Measurements from ENCODE around the gene DOK7. TPM values are rescaled to one million over a fixed set of nuclear protein-coding genes. Genes with fewer than 3 reads are reported as not detected.

DOK7 gene
- polyA plus RNA-seq, 10 donors = 9.6 to 17.5 (median 14.4) TPM

- DNase-seq = no peak
Measured at GRCh38 chr4:3426465-3427133, 36.5 kb upstream of the DOK7 start.

GRCh38 chr4:3427134-3427476 lies 36.0 kb upstream of the DOK7 start:
- DNase-seq = no peak

DNA sequence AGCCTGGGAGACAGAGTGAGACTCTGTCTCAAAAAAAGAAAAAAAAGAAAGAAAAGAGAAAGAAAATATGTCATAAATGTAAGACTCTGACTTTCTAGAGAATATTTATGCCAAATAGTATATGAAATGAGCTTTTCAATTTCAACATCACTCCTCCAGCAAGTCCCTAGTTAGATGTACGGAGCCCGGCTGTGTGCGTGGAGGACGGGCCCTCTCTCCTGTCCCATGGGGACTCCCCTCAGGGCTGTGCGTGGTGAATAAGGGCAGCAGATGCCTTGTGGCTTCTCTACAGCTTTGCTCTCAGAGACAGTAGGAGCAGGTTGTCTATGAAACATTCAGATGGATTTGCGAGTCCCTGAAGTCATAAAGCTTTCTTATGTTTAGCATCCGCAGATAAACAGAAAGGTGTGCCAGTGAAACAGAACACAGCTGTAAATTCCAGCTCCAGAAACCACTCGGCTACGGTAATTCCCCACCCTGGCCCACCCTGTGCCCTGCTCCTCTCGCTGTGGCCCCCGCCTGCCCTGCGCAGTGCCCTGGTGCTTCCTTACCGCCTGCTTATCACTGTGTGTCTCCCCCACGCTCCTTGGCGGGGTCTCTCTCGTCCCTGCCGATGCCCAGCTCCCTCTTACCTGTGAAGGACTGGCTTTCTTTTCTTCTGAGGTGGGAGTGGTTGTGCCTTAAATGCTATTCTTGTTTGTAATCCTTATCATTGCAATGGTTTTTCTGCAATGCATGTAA lies 35.2 kb upstream of the DOK7 start:
- DNase-seq = no peak

GRCh38 chr4:3429651-3430050 lies 33.5 kb upstream of the DOK7 start:
- no peak for DNase-seq

DNA sequence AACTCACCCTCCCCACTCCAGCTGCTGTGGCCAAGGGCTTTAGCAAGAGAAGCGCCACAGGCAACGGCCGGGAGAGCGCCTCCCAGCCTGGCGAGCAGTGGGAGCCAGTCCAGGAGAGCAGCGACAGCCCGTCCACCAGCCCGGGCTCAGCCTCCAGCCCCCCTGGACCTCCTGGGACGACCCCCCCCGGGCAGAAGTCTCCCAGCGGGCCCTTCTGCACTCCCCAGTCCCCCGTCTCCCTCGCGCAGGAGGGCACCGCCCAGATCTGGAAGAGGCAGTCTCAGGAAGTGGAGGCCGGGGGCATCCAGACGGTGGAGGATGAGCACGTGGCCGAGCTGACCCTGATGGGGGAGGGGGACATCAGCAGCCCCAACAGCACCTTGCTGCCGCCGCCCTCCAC lies 32.6 kb upstream of the DOK7 start:
- DNase-seq = no peak

DNA sequence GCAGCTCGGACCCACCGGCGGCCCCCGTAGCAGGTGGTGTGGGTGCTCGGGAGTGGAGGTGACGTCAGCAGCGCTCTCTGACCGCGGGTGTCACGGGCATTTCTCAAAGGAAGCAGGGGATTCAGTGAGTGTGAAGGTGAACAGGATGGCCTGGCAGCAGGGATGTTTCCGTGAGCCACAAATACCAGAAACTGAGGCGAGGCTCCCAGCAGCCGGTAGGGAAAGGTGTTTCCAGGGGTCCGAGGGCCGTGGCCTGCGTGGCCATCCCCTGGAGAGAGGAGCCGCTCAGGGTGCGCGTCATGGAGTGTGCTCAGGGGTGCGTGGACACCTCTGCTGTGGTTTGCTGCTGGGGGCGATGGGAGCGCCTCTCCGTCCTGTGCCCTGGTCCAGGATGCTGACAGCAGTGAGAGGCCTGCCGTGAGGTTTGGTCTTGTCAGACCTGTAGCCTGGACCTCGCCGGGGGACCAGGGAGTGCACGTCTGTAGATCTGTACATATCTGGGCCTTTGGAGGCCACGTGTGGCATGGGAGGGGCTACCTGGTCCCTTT lies 31.6 kb upstream of the DOK7 start:
- no peak for DNase-seq

DNA sequence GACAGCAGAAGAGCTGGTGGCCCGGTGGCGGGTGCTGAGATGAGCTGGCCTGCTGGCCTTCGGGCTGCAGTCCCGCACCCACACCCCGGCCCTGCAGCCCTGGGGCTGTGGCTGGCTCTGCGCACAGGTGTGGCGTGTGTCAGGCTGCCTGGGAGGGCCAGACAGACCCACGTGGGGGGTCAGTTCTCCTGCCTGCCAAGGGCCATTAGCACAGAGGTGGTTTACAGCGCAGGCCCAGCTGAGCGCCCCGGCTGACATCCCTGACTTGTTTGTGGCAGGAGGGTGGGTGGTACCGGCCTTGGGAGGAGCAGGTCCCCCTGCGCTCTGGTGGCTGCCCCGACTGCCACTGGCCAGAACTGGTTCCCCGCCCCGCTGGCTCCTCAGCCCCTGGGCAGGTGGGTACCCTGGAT lies 30.7 kb upstream of the DOK7 start:
- no peak for DNase-seq

DNA sequence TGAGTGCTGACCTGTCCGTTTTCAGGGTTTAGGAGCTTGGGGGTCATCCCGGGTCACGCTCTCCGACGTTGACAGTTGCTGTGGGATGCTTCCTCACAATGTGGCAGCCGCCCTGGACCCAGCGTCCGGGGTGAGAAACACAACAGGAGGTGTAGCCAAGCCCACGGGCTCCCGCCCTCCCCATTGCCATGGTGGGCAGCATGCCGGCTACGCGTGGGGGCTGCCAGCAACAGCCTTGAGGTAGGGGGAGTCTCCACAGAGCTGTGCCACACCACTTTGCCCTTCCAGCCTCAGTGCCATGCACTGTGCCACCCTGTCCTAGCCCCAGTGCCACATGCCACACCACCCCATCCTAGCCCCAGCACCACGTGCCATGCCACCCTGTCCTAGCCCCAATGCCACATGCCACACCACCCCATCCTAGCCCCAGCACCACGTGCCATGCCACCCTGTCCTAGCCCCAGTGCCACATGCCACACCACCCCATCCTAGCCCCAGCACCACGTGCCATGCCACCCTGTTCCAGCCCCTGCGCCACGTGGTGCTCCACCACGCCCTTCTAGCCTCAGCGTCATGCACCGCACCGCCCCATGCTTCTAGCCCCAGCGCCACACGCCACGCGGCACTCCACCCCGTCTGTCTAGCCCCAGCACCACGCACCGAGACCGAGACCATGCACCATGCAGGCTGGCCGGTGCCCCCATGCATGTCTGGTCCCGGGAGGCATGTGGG lies 29.8 kb upstream of the DOK7 start:
- DNase-seq = no peak

- DNase-seq = no peak
Measured at GRCh38 chr4:3434881-3435685, 28.0 kb upstream of the DOK7 start.

- no peak for DNase-seq
Measured at GRCh38 chr4:3435686-3435956, 27.5 kb upstream of the DOK7 start.

DNA sequence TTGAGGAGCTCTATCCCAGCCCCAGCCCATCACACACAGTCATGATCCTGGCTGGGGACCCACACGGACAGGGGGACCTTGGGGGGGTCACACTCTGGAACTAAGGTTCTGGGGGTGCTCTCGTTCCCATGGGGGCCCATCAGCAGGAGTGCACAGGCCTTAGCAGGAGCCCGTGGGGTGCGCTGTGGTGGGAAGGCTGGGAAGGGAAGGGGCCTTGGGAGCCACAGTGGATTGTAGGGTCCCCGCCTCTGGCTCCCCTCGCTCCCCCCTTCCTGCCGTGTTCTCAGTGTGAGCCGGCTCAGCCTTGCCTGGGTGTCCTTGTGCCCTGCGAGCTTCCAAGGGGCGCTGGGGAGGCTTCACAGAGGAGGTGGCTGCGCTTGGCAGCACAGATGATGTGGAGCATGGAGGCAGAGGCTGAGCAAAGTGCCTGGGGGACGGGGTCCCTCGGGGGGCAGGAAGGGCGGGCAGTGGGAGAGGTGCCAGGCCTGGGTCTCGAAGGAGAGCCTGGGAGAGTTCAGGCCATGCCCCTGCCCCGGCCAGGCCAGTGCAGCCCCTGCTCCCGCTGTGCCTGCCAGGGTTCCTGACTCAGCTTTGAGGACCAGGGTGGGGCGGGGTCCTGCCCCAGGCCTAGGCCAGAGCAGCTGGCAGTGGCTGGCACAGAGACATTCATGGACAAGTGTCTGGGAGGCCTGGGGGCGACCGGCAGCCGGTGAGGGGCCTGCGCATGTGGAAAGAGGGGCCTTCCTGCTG lies 26.9 kb upstream of the DOK7 start:
- no peak for DNase-seq

- peak in 1 of 3 donors; percentile 20 for DNase-seq
Measured at GRCh38 chr4:3436798-3437581, 26.1 kb upstream of the DOK7 start.

DNA sequence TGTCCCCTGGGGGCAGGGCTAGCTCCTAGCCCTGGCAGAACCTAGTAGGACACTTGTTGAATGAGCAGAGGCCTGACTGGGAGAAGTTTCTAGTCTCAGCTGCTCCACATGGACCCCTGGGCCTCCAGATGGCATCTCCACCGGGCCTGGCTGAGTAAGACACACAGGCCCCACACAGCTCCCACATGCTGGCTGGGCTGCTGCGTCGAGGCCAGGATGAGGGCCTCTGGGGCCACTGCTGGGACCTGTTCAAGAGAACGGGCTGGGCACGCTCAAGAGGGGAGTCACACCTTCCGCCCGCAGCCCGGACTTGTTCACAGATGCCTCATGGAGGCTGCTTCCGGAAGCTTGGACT lies 25.5 kb upstream of the DOK7 start:
- DNase-seq = no peak

DNA sequence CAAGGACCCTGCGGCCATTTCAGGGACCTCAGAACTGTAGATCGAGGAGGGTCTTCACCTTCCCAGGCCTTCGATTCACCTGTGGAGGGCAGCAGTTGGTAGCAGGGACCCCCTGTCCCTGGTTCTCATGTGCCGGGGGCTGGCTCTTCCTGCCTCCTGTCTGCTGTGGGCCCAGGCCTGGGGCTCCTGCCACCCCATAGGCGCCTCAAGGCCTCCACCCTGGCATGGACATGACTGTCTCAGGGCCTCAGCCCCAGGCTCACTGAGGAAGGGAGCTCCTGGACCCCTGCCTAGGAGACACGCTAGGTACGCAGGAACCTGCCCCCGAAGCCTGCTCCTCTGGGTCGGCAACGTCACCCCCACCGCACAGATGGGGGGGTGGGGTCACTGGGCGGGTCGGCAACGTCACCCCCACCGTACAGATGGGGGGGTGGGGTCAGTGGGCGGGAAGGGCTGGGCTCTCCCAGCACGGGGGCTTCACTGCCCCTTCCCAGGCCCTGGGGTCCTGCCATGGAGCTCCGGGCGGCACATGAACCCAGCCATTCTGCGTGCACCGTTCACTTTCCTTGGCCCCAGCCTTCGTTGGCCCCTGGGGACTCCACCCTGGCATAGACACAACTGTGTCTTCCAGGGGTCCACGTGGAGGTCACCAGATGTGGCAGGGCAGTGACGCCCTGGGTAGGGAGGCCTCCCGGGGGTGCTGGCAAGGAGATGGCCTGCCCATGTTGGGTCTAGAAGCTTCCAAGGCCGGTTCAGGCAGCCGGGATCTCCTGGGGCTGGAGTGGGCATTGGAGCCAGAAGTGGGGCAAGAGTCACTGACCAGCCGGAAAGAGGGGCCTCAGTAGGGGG lies 24.9 kb upstream of the DOK7 start:
- peak in 1 of 3 donors; percentile 18 for DNase-seq

- DNase-seq = no peak
Measured at GRCh38 chr4:3438847-3439180, 24.3 kb upstream of the DOK7 start.

- no peak for DNase-seq
Measured at GRCh38 chr4:3439391-3439790, 23.7 kb upstream of the DOK7 start.

GRCh38 chr4:3440011-3440410 lies 23.1 kb upstream of the DOK7 start:
- peak in 1 of 3 donors; percentile 36 for DNase-seq

DNA sequence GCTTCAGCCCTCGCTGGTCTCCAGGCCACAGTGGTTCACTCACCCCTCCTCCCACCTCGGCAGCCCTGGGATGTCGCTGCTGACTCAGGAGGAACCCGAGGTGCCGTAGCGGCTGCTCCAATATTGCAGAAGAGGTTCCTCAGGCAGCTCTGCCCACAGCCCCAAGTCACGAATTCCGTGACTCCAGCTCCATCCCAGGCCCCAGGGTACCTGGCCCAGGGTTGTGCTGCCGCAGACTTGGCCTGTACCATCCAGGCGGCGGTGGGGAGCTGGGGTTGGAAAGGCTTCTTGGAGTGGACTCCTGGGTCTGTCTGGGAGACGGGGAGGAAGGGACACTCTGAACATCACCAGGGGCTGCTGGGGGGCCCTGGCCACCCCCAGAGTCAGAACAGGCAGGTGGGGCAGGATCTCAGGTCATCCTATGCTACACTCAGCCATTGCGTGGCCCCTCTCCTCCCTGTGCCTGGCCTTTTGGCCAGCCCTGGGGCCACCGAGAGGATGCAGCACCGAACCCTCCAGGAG lies 22.1 kb upstream of the DOK7 start:
- DNase-seq = peak in 1 of 3 donors; percentile 30

Measured in muscle of back (tissue), 11 donors.